ENCODE results near the gene TLE4. TPM values are rescaled to one million over a fixed set of nuclear protein-coding genes. Genes with fewer than 3 reads are reported as not detected.

TLE4 gene
- polyA plus RNA-seq, 2 of the 4 experiments (the other 2 are of a cell fraction), result 14.3 to 23.1 TPM

- no peak overlapping the region for H3K27ac ChIP-seq
- H3K4me3 ChIP-seq, result no peak overlapping the region
- no peak for FAIRE-seq
- TF ChIP-seq POLR2AphosphoS2 (conservative IDR thresholded peaks at IDR 0.05; ENCODE audit: low read length) (no peak), JUNB (IDR thresholded peaks at IDR 0.05) (no peak), ATOH8 (CRISPR knock-in tag; IDR thresholded peaks at IDR 0.05; ENCODE audit: low read depth) (no peak), EHMT2 (IDR thresholded peaks at IDR 0.05; ENCODE audit: low read depth) (no peak), HEYL (CRISPR knock-in tag; IDR thresholded peaks at IDR 0.05) (no peak), RARB (CRISPR knock-in tag; IDR thresholded peaks at IDR 0.05) (no peak), BHLHE40 (IDR thresholded peaks at IDR 0.05; ENCODE audit: low read depth, low read length) (no peak), CBX8 (IDR thresholded peaks at IDR 0.05) (no peak), HOXB5 (CRISPR knock-in tag; IDR thresholded peaks at IDR 0.05) (no peak)
- no peak for DNase-seq (ENCODE audit: low read depth in 1 of 2, low spot score in 1 of 2)
- peaks cover 7% of the 10 kb centered on the region; the same call in 1 of the 3 replicates for H3K9me3 ChIP-seq
- H3K4me2 ChIP-seq, result no peak overlapping the region
- ATAC-seq, result no peak
- 0 out of 3 replicates have a peak, but pooled peaks cover 4% of the 10 kb centered on the region for H3K4me1 ChIP-seq
- ChIA-PET POLR2A (no interaction called here), CTCF (interaction anchor here (2.3 kb wide), 1 partner anchor 12 kb away, joined by 6 read pairs; no protein-coding TSS in a partner anchor)
- 22% methylated on average over 5 of the region's 5 CpGs for WGBS (ENCODE audit: missing lambda C conversion rate)
Observed at GRCh38 chr9:79555474-79556089, 16.2 kb upstream of the TLE4 start.

- ChIA-PET CTCF (interaction anchor here (0.6 kb wide), 1 partner anchor 427 kb away, joined by 3 read pairs; no protein-coding TSS in a partner anchor), POLR2A (no interaction called here)
- Histone ChIP-seq H3K4me2 (no peak overlapping the region), H3K9me3 (peaks cover 4% of the 10 kb centered on the region; the same call in 1 of the 3 replicates), H3K4me3 (no peak overlapping the region), H3K27ac (no peak overlapping the region), H3K4me1 (0 out of 3 replicates have a peak, but pooled peaks cover 4% of the 10 kb centered on the region)
- no peak for ATAC-seq
- no peak for FAIRE-seq
- DNase-seq (ENCODE audit: low read depth in 1 of 2, low spot score in 1 of 2), result no peak
- 57% methylated on average over 3 of the region's 3 CpGs for WGBS (ENCODE audit: missing lambda C conversion rate)
- no peak for TF ChIP-seq ZSCAN20 (CRISPR knock-in tag; IDR thresholded peaks at IDR 0.05)
- no peak for TF ChIP-seq E2F6 (IDR thresholded peaks at IDR 0.05; ENCODE audit: borderline replicate concordance, low read depth)
- TF ChIP-seq BCL3 (IDR thresholded peaks at IDR 0.05), result no peak
- no peak for TF ChIP-seq REST (IDR thresholded peaks at IDR 0.05)
Observed at GRCh38 chr9:79559495-79560181, 12.1 kb upstream of the TLE4 start.

- Histone ChIP-seq H3K9me3 (no peaks in the 10 kb centered on the region), H3K27ac (no peak overlapping the region), H3K4me1 (0 out of 3 replicates have a peak, but pooled peaks cover 4% of the 10 kb centered on the region), H3K4me3 (no peak overlapping the region), H3K4me2 (no peak overlapping the region)
- 80% methylated on average over 5 of the region's 5 CpGs for whole genome bisulfite sequencing (ENCODE audit: missing lambda C conversion rate)
- ChIA-PET CTCF (no interaction called here), POLR2A (no interaction called here)
- FAIRE-seq (no peak), DNase-seq (ENCODE audit: low read depth in 1 of 2, low spot score in 1 of 2) (no peak), ATAC-seq (no peak)
- no peak for TF ChIP-seq CBX8 (IDR thresholded peaks at IDR 0.05)
- no peak for TF ChIP-seq CTCF (IDR thresholded peaks at IDR 0.05)
- no peak for TF ChIP-seq HOXB5 (CRISPR knock-in tag; IDR thresholded peaks at IDR 0.05)
- no peak for TF ChIP-seq RARB (CRISPR knock-in tag; IDR thresholded peaks at IDR 0.05)
- no peak for TF ChIP-seq PHF8 (IDR thresholded peaks at IDR 0.05; ENCODE audit: borderline replicate concordance, low read depth)
- TF ChIP-seq TP53 (CRISPR knock-in tag; IDR thresholded peaks at IDR 0.05), result no peak
- no peak for TF ChIP-seq ELK1 (IDR thresholded peaks at IDR 0.05; ENCODE audit: low read depth, low read length)
- no peak for TF ChIP-seq HEYL (CRISPR knock-in tag; IDR thresholded peaks at IDR 0.05)
- TF ChIP-seq EHF (CRISPR knock-in tag; IDR thresholded peaks at IDR 0.05), result no peak
- TF ChIP-seq JUN (IDR thresholded peaks at IDR 0.05), result no peak
- no peak for TF ChIP-seq USF2 (IDR thresholded peaks at IDR 0.05)
Observed at GRCh38 chr9:79562749-79563386, 8.9 kb upstream of the TLE4 start.

All from A549 (cell line).